Hematopoietic multipotent progenitor cell treated with erythropoietin and hydrocortisone succinate and interleukin-3 and kit ligand, for 8 days (in vitro differentiated cells): Measurements from ENCODE around the gene EPHA6.

Source experiments
- DNase-seq: peaks from one replicate; pipeline ENCODE4 v3.0.0-alpha.2; 2015

EPHA6 gene

DNA sequence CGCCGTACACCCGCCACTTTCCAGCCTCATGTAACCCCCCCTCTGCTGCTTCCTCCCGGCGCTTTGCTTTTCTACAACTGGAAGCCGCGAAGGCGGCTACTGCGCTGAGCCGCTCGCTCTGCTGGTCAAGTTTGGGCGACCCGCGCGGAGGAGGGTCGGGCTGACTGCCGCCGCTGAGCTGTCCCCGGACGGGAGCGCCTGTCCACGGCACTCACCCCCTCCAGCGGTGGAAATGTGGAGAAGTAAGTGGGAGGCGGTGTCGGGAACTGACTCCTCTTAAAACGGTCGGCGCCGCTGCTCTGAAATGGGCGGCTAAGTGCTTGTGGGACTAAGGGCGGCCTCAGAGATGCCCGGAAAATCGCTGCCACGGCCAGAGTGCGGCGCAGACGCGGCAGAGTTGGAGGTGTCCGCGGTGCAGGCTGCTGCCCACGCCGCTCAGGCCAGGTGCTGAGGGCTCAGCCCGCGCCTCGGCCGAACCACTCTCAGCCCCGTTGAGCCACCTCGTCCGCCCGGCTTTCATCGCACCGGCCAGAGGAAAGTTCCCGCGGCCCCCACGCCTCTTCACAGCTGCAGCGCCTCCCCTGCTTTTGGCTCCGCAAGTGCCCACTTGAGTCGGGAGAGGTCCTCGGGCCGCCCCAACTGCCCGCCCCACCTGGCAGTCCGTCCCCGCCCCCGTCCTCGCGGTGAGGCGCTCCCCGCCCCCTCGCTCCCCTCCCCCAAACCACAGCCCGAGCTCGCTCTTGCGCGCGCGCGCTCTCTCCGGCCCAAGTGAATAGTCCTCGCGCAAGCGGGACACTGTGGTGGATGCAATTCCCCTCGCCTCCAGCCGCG is at the start of gene EPHA6:
EPHA6 (plus strand) TSS at position 775 of the 831 bp plus-strand sequence.
- peak; percentile 9 for DNase-seq

DNA sequence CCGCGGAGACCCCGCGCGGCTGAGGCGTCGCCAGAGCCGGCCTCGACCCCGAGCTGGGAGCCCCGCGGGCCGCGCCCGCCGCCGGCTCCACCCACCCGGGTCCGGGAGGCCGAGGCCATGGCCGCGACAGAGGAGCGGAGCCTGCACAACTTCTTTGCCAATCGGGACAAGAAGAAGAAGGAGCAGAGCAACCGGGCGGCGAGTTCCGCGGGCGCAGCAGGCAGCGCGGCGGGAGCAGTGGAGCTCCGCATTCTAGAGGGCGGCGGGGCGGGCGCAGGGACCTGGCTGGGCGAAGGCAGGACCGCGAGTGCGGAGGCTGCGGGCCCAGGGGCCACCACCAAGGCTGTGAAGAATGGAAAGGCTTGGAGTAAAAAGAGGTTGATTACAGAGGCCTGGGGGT is 37.6 kb upstream of the EPHA6 start:
- DNase-seq = no peak

DNA sequence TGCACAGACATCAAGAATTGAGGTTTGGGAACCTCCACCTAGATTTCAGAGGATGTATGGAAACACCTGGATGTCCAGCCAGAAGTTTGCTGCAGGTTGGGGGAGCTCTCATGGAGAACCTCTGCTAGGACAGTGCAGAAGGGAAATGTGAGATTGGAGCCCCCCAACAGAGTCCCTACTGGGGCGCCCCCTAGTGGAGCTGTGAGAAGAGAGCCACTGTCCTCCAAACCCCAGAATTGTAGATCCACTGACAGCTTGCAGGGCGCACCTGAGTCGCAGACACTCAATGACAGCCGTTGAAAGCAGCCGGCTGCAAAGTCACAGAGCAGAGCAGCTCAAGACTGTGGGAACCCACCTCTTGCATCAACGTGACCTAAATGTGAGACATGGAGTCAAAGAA is 34.6 kb upstream of the EPHA6 start:
- DNase-seq = no peak

DNA sequence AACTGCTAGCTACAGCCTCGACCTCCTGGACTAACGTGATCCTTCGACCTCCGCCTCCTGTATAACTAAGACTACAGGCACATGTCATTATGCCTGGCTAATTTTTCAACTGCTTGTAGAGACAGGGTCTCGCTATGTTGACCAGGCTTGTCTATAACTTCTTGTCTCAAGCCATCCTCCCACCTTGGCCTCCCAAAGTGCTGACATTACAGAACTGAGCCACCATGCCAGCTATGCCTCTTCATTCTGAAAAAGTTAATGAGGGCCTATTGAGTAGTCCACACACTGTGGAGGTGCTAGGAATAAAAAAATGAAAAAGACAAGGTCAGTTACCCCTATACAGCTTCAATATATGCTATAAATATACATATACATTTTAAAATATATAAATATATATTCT is 18.3 kb upstream of the EPHA6 start:
- no peak for DNase-seq

DNA sequence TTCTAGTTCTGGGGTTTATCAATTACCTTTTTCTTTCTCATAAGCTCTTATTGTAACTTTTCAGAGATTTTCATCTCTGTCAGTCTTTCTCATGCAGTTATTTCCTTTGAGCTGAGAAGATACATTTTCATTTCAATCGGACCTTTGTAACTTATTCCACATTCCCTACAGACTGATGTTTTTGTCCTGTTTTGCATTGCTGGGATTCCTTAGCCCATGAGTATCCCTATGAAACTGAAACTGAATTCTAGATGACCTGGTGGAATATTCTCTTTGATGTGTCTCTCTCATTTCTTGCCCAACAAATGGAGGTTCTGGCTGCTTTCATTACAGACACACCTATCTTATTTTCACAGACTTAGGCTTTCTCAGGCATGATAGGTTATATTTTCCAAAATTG is 10.5 kb upstream of the EPHA6 start:
- no peak for DNase-seq

DNA sequence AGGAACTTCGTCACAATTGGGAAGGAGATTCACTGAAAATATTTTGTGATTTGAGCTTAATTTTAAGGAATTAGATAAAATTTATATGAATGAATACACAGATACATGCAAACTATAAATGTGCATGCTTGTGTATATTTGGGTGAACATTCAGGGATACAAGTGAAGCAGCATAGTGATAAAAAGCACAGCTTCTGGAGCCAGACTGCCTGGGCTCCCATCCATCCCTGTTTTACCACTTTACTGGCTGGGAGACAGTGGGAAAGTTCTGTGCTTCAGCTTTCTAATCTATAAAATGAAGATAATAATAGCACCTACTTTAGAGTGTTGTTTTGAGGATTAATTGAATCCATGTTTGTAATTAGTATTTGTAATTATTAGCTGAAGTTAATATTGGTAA is 8.1 kb upstream of the EPHA6 start:
- DNase-seq = no peak

DNA sequence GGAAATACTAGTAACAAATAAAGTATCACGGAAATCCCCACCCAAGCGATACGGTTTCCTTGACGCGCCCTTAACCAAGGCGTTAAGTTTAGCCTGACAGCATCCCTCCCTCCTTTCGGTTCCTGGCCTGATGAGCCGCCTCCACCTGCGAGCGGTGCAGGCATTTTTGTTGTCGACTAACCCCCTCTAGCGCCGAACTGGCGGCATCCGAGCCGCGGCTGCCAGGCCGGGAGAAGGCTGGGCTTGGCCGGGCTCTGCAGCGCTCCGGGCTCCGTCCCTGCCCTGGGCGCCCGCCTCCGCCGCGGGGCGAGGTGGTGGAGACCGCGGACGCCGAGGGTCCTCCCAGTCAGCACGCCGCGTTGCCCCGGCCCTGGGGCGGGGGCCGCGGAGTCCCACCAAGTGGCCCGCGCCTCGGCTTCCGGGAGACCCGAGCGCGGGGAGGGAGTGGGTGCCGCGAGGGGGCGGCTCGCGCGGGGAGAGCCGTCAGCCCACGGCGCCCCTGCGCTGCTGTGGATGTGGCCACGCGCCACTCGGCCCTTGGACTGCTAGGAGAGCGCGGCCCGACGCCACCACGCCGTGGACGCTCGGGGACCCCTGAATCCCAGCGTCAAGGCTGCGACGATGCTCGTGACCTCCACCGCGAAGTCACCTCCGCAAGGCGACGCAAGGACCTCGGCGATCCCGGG is 1.1 kb upstream of the EPHA6 start:
- peak; percentile 63 for DNase-seq

DNA sequence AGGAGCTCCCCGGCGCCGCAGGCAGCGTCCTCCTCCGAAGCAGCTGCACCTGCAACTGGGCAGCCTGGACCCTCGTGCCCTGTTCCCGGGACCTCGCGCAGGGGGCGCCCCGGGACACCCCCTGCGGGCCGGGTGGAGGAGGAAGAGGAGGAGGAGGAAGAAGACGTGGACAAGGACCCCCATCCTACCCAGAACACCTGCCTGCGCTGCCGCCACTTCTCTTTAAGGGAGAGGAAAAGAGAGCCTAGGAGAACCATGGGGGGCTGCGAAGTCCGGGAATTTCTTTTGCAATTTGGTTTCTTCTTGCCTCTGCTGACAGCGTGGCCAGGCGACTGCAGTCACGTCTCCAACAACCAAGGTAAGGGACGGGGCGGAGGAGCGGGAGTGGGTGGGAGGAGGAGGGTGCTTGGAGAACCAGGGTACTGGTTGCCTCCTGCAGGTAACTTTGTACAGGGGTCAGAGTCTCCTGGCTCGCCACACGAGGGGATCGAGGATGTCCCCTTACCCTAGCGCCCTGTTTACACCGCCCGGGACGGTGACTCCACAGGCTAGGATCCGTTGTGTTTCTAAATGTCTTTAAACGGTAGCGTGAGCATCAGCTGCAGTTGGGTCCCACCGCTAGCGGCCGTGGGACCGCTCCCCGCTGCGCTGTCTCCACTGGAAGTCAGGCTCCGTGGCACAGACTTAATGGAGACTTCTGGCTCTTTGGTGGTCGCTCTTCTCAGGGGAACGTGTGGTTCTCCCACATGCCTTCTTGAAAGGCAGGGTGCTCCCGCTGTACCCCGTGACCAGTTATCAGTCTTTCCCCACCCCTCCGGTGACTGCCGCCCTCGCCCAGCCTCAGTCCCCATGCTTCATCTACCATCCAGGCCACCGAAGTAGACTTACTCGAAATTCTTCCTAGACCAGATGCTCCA is 515 bp downstream of the EPHA6 start:
- no peak for DNase-seq

DNA sequence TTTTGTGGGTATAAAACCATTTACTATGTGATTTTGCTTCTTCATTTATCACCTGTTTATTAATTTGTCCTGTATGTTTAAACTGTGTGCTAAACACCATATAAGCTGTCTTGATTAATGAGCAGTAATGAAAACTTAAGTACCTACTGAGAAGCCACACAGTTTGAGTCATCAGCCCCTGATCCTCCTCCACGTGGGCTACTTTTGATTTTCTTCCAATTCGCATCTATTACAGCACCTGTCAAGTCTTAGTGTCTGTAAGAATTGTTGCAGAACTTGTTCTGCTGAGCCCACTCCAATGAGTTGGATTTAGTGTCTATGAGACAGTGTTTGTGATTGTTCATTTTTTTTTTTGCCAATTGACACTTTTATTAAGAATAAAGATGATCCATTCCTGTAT is 16.8 kb downstream of the EPHA6 start:
- DNase-seq = no peak

DNA sequence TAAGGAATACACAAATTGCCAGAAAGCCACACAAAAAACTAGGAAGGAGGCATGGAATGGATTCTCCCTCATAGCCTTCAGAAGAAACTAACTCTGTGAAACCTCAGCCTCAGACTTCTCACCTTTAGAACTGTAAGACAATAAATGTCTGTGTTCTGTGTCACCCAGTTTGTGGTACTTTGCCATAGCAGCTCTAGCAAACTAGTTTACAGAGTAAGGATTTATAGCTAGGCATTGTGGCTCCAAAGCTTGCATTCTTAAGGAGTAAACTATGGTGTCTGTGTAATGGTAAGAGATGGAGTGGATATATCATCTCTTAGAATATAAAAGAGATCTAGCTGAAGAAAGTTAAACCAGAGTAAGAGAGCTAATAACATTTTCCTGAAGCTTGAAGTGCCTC is 18.9 kb downstream of the EPHA6 start:
- DNase-seq = no peak

DNA sequence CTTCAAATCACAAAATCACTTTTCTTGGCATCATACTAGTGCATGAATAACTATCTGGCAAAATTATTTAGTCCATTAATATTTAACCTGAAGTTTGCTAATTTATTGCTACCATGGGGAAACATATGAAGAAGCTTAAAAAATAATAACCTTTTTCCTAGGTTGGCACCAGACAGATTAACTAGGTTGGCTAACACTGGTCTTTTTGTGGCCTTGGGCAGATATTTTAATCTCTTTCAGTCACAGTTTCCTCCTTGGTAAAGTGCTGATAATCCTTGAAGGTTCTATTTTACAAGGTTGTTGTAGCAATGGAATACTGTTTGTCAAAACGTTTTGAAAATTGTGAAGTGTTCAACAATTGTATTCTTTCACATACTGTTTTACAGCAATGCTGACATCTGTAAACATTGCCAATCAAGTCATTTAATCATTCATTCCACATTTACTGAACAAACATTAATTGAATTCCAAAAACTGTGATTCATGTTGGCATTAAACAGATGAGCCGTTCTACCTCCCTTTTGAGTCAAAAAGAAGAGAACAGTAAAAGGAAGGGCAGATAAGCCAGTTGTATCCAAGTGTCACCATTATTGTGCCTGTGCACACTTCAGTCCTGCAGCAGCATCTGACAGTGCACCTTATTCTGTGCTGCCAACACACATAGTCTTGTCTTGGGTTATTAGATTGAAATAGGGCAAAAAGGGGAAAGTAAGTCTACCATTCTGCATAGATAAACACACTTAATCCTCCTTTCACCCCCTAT is 21.9 kb downstream of the EPHA6 start:
- DNase-seq = no peak

DNA sequence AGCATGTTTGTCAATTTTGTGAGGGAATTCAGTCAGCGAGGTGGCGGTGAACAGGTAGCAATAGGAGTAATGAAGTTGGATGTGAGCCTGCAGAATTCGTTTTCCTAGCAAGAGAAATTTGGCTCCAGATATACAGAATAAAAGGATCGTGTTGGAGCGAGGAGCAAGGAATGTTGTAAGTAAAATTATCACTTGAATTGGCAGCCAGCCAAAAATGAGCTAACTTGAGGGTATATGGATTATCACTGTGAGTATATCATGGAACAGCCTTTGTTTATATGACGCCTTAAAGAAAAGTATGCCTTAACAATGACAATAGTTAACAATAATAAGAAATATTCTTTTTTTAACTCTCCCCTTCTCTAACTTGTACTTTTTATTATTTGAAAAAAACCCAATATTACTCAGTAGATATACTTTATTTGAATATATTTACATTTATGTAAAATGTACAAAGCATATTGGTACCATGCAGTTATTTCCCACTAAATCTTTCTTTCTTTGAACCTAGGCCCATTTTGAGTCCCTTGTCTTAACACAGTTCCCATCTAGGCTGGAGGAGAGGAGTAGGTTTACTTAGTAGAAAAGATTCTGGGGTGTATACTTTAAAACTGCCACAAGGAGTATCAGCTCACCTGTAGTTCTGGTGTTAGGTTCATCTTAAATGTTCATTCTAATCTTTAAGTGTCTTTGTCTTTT is 29.3 kb downstream of the EPHA6 start:
- no peak for DNase-seq

DNA sequence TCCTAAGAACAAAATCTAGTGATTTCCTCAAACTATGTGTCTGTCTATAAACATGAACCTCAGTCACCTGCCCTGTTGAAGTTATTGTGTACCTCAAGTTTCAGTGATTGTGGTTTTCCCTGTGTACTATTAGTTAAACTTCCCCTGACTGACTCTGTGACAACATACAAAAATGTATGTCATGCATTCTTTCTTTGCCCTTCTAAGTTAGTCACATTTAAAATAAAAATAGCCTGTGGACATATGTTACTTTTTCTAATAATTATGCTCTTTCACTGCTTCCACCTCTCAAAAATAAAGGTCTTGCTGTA is 29.8 kb downstream of the EPHA6 start:
- DNase-seq = no peak

DNA sequence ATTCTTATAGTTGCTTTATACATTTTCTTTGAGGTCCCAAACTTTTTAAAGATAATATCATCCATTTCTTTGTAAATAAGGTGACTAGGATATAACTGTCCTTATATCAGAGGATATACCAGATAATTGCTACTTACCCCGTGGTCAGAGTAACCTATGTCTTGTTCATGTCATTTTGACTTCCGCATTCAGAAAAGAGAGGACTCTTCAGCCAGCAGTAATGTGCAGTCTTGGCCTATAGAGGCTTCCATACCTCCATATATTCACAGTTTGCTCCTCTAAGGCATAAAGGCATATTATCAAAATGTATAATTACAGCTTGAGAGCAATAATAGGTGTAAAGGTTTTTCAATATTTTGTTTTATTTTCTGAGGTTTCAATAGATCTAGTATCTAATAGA is 38.5 kb downstream of the EPHA6 start:
- no peak for DNase-seq

DNA sequence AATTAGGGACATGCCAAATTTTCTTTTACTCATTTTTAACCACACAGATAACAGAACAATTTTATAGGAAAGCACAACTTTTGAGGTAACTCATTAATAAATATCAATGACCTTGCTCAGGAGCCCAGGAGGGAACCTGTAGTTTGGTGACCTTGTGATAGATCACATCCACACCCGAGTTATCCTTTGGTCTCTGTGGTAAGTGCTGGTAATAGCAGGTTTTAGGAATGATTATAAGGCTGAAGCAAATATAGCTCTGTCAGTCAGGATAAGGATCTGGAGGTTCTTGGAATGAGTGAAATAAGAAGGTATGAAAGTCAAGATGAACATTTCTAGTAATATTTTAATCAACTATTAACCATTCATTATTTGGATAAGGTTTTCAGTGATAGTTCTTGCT is 46.5 kb downstream of the EPHA6 start:
- DNase-seq = no peak

DNA sequence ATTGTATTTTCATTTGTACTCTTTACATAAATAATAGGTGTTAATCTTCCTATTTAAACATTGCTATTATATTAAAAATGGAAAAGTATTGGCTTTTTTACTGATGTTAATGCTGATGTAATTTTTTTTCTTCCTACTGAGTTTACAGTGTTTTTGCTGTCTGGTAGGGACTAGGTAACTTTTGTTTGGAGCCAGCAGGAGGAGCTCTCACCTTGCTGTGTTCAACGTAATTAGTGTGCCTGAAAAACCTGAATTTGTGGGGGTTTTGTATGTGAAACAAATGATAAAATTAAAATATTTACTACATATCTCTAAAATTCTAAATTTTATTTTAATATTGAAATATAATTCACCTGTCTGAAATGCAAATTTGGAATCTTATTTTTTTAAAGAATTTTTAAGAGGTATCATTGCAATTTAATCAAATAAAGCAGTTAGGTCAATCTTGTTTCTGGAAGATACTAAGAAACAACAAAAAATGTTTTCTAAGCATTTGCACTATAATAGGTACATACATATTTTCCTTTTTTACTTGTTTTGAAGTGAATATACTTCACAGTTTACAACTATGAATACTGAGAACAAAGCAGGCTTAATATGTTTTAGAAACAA is 48.8 kb downstream of the EPHA6 start:
- DNase-seq = peak; percentile 49

DNA sequence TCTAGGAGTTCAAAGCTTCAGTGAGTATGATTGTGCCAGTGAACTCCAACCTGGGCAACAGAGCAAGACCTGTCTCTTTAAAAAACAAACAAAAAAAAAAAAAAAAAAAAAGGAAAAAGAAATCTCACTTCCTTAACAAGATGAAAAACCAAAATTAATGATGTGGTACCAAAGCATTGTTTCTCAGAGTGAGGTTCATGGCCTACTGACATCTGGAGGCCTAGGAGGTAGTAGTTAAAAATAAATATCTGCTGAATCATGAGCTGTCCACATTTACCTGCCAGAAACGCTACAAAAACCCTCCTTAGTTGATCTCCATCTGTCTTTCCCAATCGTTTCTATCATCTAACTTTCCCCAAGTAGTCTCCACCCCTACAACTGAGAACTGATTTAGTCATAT is 51.2 kb downstream of the EPHA6 start:
- no peak for DNase-seq

DNA sequence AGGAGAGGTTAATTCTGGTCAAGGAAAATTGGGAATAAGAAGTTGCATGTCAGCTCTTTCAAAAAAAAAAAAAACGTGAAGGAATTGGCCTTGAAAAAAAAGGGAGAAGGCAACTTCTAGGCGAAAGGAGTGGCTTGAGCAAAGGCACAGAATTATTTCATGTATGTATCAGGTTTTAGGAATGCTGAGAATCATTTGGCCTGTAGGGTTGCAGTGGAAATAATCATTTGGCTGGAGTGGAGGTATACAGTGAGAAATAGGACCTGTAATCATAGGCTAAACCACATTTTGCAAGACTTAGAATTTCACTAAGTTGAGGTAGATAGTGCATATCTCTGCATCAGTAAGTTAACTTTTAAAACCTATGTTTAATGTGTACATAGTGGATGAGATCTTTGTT is 54.9 kb downstream of the EPHA6 start:
- no peak for DNase-seq

DNA sequence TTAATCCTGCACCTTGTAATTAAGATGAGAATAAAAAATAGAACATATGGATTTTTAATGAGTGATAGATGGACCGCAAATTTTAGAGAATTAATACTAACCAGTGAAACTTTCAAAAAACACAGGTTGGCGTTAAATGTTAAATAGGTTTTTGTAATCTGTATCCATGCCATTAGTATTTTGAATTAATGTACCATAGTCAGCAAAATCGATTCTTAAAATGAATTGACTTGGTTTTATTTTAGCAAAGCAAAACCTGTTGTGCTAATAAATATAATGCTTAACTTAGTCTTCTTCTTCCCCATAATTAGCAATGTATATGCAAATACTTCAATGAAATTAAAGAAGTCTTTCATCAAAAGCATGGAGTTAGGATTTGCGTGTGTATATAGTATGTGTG is 63.1 kb downstream of the EPHA6 start:
- no peak for DNase-seq

DNA sequence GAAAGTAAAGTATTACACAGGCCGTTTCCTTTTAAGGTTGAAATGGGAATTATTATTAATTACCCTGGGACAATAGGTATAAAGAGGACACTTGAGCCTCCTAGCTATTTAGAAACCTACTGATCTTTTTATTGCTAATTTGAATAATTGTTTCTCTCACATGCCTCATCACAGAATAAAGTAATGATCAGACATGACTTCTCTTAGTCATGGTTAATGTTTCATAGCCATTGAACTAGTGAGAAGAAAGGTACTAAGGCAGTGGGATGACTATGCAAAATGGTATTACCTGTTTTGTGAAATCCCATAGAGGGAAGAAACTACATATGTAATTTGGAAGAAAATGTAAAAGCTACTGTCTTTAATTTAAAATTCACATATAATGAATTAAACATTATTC is 85.6 kb downstream of the EPHA6 start:
- DNase-seq = no peak

DNA sequence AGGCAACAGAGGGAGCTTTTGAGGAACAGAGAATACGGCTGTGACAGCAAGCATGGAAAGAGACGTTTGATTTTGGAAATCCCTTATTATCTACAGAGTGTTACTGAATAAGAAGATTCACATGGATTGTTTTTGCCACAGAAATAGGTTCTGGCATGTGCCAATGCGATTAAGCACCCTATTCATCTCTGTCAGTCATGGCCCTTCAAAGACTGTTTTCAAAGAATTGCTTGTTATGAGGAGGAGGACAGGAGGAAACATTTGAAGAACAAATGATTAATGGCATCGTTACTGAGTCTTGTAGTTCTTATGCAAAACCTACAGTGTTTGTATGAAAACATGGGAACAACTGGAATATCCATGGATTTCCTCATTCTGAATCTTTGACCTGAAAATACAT is 86.2 kb downstream of the EPHA6 start:
- no peak for DNase-seq

DNA sequence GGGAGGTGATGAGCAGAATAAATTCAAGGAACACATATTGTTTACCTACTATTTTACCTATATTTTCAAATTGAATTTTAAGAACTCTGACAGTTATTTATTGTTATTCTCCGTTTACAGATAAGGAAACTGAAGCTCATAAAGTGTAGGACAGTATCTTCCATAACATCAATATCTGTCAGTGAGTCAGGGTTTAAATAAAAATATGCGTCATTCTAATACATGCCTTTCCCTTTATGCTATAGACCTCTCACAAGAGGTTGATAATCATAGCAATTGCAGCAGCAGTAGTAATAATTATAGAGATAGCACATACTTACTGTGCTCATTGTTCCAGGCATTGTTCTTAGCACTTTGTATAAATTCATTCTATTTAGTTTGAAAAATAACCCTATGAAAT is 101.1 kb downstream of the EPHA6 start:
- DNase-seq = no peak
